ENCODE measurements around the gene ADAT3.

GRCh38 chr19:1862424-1863327 is 42.5 kb upstream of the ADAT3 start:
- TF ChIP-seq CTCF (conservative IDR thresholded peaks at IDR 0.05; ENCODE audit: low read length) (no peak), EZH2phosphoT487 (IDR thresholded peaks at IDR 0.05; ENCODE audit: borderline replicate concordance, low read depth, low read length) (no peak)

Data from OCI-LY7 (cell line).